ENCODE data around the gene CLBA1. TPM values are rescaled to one million over a fixed set of nuclear protein-coding genes. Genes with fewer than 3 reads are reported as not detected.

Gene CLBA1
- total and polyA plus RNA-seq, 9 of the 15 experiments (the other 6 are each of a cell fraction or from before 2014, with no cell fraction given): 0.04 to 3.9 (median 2.6) TPM

- TF ChIP-seq ZBTB40 (IDR thresholded peaks at IDR 0.05): no peak
- TF ChIP-seq ZBTB40 (CRISPR knock-in tag; IDR thresholded peaks at IDR 0.05): no peak
- TF ChIP-seq MXI1 (IDR thresholded peaks at IDR 0.05; ENCODE audit: low read depth, low read length): no peak
- no peak for TF ChIP-seq ASH1L (IDR thresholded peaks at IDR 0.05; ENCODE audit: borderline replicate concordance, low read depth, partially characterized antibody)
- no peak for TF ChIP-seq CGGBP1 (CRISPR knock-in tag; IDR thresholded peaks at IDR 0.05)
- TF ChIP-seq REST (IDR thresholded peaks at IDR 0.05; ENCODE audit: borderline replicate concordance): no peak
- TF ChIP-seq REST (CRISPR knock-in tag; IDR thresholded peaks at IDR 0.05; ENCODE audit: low read depth): no peak
- TF ChIP-seq HCFC1 (IDR thresholded peaks at IDR 0.05; ENCODE audit: low read depth, low read length): no peak
- no peak for TF ChIP-seq KDM5B (IDR thresholded peaks at IDR 0.05; ENCODE audit: insufficient replicate concordance, low read depth, low read length)
- no peak for TF ChIP-seq MEF2D (tag; conservative IDR thresholded peaks at IDR 0.05; ENCODE audit: low read depth)
Measured at GRCh38 chr14:105014631-105015030, 29.0 kb downstream of the CLBA1 start (continued).

All from K562 (cell line).